Spleen (tissue), 11 donors: ENCODE measurements around the gene PSMC1. TPM values are rescaled to one million over a fixed set of nuclear protein-coding genes. Genes with fewer than 3 reads are reported as not detected.

ENCODE experiments used
- DNase-seq: peaks from one replicate; pipeline ENCODE4 v3.0.0-alpha.2; 2020
- H3K27ac ChIP-seq, 8 donors: fragments of 200-600 bp; sonication (generic) in 7 of 8; 1 replicate in 4 of 8; 2 replicates in 4 of 8; pipeline versions ENCODE4 v1.5.0 to v1.8.0; 2016 to 2021; ENCODE audit warnings: inconsistent platforms in 4 of 8, mild to moderate bottlenecking in 4 of 8, moderate library complexity in 1 of 8
- H3K27me3 ChIP-seq, 7 donors: fragments of 200-600 bp; sonication (generic) in 6 of 7; replicated peaks in 1 of 7; 1 replicate in 4 of 7; 2 replicates in 3 of 7; pipeline versions ENCODE4 v1.5.0 to v1.8.0; 2016 to 2021; ENCODE audit warnings: inconsistent platforms in 3 of 7, mild to moderate bottlenecking in 1 of 7
- H3K36me3 ChIP-seq, 6 donors: fragments of 200-600 bp; sonication (generic) in 5 of 6; 1 replicate in 4 of 6; 2 replicates in 2 of 6; pipeline versions ENCODE4 v1.5.0 to v1.8.0; 2016 to 2021; ENCODE audit warnings: inconsistent platforms in 2 of 6
- H3K4me1 ChIP-seq, 6 donors: fragments of 200-600 bp; sonication (generic) in 5 of 6; 1 replicate in 3 of 6; 2 replicates in 3 of 6; pipeline versions ENCODE4 v1.5.0 to v1.8.0; 2016 to 2021; ENCODE audit warnings: inconsistent platforms in 3 of 6
- H3K4me3 ChIP-seq, 8 donors: fragments of 200-600 bp; sonication (generic) in 7 of 8; 1 replicate in 4 of 8; 2 replicates in 4 of 8; pipeline versions ENCODE4 v1.5.0 to v1.8.0; 2016 to 2021; ENCODE audit warnings: inconsistent platforms in 4 of 8, mild to moderate bottlenecking in 4 of 8, moderate library complexity in 2 of 8
- H3K9me3 ChIP-seq, 8 donors: fragments of 200-600 bp; sonication (generic) in 7 of 8; 1 replicate in 4 of 8; 2 replicates in 4 of 8; pipeline versions ENCODE4 v1.5.0 to v1.8.0; 2016 to 2021; ENCODE audit warnings: inconsistent platforms in 4 of 8
- CTCF ChIP-seq, 11 experiments: fragments of 200-600 bp in 7 of 11; fragments of 450-650 bp in 4 of 11; sonication (generic) in 4 of 11; IDR thresholded peaks in 8 of 11; conservative IDR thresholded peaks in 3 of 11; 1 replicate in 7 of 11; 2 replicates in 4 of 11; pipeline versions ENCODE4 v1.4.0 to v1.8.0; 2016 to 2021; ENCODE audit warnings: antibody characterized with exemption in 11 of 11, inconsistent platforms in 4 of 11, mild to moderate bottlenecking in 1 of 11
- POLR2A ChIP-seq, 3 donors: fragments of 450-650 bp; IDR thresholded peaks; one replicate each; pipeline ENCODE4 v1.5.1; 2017; ENCODE audit warnings: antibody characterized with exemption in 3 of 3, mild to moderate bottlenecking in 1 of 3
- POLR2AphosphoS5 ChIP-seq, 3 donors: sonication (generic); formaldehyde crosslinking; IDR thresholded peaks; one replicate each; pipeline ENCODE4 v1.5.1; 2017; ENCODE audit warnings: antibody characterized with exemption in 3 of 3
- WGBS, 5 donors: extraction: QIAGEN DNeasy Blood & Tissue Kit in 3 of 5; methylation state at CpG; one replicate each; pipeline versions ENCODE4 v1.1.5 to v1.1.7; 2013 to 2018; 5-methylcytosine and 5-hydroxymethylcytosine counted together
- intact Hi-C: fragments of 100-400 bp; cut with DNase I; formaldehyde crosslinking; loops from one replicate; pipeline ENCODE4 v1.15.0; 2023; ENCODE audit warnings: low total_unique reads
- polyA plus RNA-seq, 3 donors: library from polyadenylated mRNA; stranded (reverse); fragments of 200-250 nt; gene quantifications; one replicate each; pipeline ENCODE4 v1.2.1, GENCODE V29; 2013
- total RNA-seq, 7 donors: library from RNA; depleted of rRNA in 3 of 7; stranded (reverse); fragments of >200 nt in 3 of 7; fragmentation: NEBNext Ultra II Directional in 4 of 7; extraction: Animal tissue kit (Norgen Biotek cat#: 25700) in 4 of 7; gene quantifications; one replicate each; pipeline versions ENCODE4 v1.1.0 to v1.2.1, GENCODE V29; 2016 to 2021
- donor health status: healthy with polysubstance abuse.
- donor health status: DM: no; HTN: no; CAD: no; lungs with moderate emphysema.
- donor health status: DM: no; HTN: no; CAD: no.
- donor health status: Bipolar disorder and iron deficiency.
- donor health status: healthy.
- donor health status: DM: no; HTN: no; CAD: no.
- donor health status: DM: yes; HTN: yes; CAD: no.

PSMC1 gene
- total and polyA plus RNA-seq, 10 donors = 70.7 to 104 (median 84.6) TPM

- Histone ChIP-seq H3K27me3 (no peaks in the 10 kb centered on the region), H3K36me3 (peaks cover 0 to 100% (median 64%) of the 10 kb centered on the region in 6 donors), H3K4me1 (peaks cover 0 to 9% (median 7%) of the 10 kb centered on the region in 6 donors), H3K9me3 (no peaks in the 10 kb centered on the region), H3K27ac (no peak overlapping the region), H3K4me3 (no peak overlapping the region)
- 94 to 97% (median 95%) methylated on average over 7 of the region's 7 CpGs for WGBS, 5 donors
- TF ChIP-seq POLR2A (IDR thresholded peaks at IDR 0.05) (no peak), CTCF (IDR thresholded peaks at IDR 0.05 in 8 of 11, conservative IDR thresholded peaks at IDR 0.05 in 3 of 11) (no peak), POLR2AphosphoS5 (IDR thresholded peaks at IDR 0.05) (no peak)
- intact Hi-C loops = no loop called here
- DNase-seq = no peak
These were observed 23.7 kb downstream of the PSMC1 start for GRCh38 chr14:90280096-90280495.

GRCh38 chr14:90281261-90281660 is 24.9 kb downstream of the PSMC1 start:
- H3K9me3 ChIP-seq = no peaks in the 10 kb centered on the region
- no peak overlapping the region for H3K27ac ChIP-seq
- H3K4me1 ChIP-seq = no peaks in the 10 kb centered on the region
- no peak for DNase-seq
- WGBS, 5 donors = 84 to 92% (median 88%) methylated on average over 8 of the region's 8 CpGs
- no peak overlapping the region for H3K4me3 ChIP-seq
- intact Hi-C loops = no loop called here
- peaks cover 0 to 100% (median 69%) of the 10 kb centered on the region in 6 donors for H3K36me3 ChIP-seq
- no peaks in the 10 kb centered on the region for H3K27me3 ChIP-seq
- no peak for TF ChIP-seq CTCF (IDR thresholded peaks at IDR 0.05 in 8 of 11, conservative IDR thresholded peaks at IDR 0.05 in 3 of 11)
- no peak for TF ChIP-seq POLR2A (IDR thresholded peaks at IDR 0.05)
- TF ChIP-seq POLR2AphosphoS5 (IDR thresholded peaks at IDR 0.05) = no peak

GRCh38 chr14:90281756-90282155 is 25.4 kb downstream of the PSMC1 start:
- H3K36me3 ChIP-seq = peaks cover 0 to 100% (median 73%) of the 10 kb centered on the region in 6 donors
- H3K27me3 ChIP-seq = no peaks in the 10 kb centered on the region
- H3K27ac ChIP-seq = no peak overlapping the region
- no peak for TF ChIP-seq CTCF (IDR thresholded peaks at IDR 0.05 in 8 of 11, conservative IDR thresholded peaks at IDR 0.05 in 3 of 11)
- no peak for TF ChIP-seq POLR2AphosphoS5 (IDR thresholded peaks at IDR 0.05)
- no peak for TF ChIP-seq POLR2A (IDR thresholded peaks at IDR 0.05)
- DNase-seq = no peak
- intact Hi-C loops = no loop called here
- H3K9me3 ChIP-seq = no peaks in the 10 kb centered on the region
- H3K4me3 ChIP-seq = no peak overlapping the region
- H3K4me1 ChIP-seq = no peaks in the 10 kb centered on the region

GRCh38 chr14:90287791-90288190 is 31.4 kb downstream of the PSMC1 start:
- intact Hi-C loops = no loop called here
- no peak overlapping the region for H3K4me3 ChIP-seq
- peaks cover 0 to 17% (median 3%) of the 10 kb centered on the region in 6 donors for H3K4me1 ChIP-seq
- WGBS, 5 donors = 90 to 95% (median 92%) methylated on average over 14 of the region's 14 CpGs
- H3K27ac ChIP-seq = no peak overlapping the region
- no peaks in the 10 kb centered on the region for H3K27me3 ChIP-seq
- TF ChIP-seq POLR2AphosphoS5 (IDR thresholded peaks at IDR 0.05) = no peak
- TF ChIP-seq POLR2A (IDR thresholded peaks at IDR 0.05) = no peak
- TF ChIP-seq CTCF (IDR thresholded peaks at IDR 0.05 in 8 of 11, conservative IDR thresholded peaks at IDR 0.05 in 3 of 11) = no peak
- H3K36me3 ChIP-seq = peaks cover 0 to 100% (median 74%) of the 10 kb centered on the region in 6 donors
- DNase-seq = no peak
- no peaks in the 10 kb centered on the region for H3K9me3 ChIP-seq
